HG02943 (cell line): Measurements from ENCODE around the gene JMJD4.
A peak's percentile ranks its signal among the peaks of the same experiment; 100 is the strongest.

ENCODE experiments used
- ATAC-seq: cut with Tn5 transposase; IDR thresholded peaks from one replicate; pipeline ENCODE4 v1.9.1; 2021; ENCODE audit warnings: mild to moderate bottlenecking, low read depth, moderate library complexity; ENCODE audit not compliant: unreplicated experiment

The JMJD4 gene

DNA sequence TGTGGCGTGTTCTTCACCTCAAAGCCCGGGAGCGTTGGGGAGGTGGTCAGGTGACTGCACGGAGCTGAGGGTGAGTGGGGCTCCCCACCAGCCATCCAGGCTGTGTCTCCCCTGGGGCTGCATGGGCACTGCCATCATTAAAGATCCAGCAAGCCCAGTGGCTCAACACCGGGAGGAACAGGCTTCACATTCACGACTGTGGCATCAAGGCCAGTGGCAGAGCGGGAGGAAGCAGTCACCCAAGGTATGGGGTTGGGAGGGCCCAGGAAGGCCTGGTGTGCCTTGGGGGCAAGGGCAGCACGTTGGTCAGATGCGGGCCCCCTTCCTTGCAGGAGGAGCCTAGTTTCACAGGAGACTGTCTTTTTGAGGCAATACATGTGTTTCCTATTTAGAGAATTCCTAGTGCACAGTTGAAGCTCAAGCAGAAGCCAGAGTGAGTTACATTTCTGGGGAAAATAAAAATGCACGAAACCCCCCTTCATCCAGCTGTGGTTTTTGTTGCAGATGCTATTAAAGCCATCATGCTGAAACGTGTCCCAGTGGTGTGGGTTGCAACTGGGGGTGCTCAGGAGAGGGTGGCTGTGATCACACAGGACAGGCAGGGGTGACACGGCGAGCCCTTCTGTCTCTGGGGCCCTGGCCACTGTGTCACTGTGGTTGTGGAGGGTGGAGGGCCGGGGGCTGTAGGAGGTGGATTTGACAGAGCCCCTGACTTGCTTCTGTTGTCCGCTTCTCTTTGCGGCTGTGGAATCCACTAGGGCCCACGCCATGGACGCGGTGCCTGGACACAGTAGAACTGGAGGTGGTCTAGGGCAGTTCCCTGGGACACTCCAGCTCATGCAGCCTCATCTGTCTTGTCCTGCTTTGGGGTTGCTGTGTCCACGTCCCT lies 34.2 kb upstream of the JMJD4 start:
- no peak for ATAC-seq

DNA sequence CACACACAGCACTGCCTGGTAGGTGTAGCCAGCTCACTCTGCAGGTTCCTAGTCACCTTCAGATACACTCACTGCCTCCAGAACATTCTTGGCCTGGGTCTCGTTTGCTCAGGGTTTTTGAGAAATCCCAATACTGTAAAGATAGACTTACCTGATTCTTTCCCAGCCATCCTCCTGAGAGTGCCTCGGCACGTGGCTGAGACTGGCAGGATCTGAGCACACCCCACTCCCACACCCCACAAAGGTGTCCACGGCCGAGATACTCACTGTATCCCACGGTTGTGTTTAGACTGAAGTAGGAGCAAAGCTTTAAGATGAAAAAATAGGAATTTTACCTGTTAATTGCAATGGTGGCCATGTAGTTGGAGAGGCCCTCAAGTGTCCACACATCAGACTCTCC lies 33.5 kb upstream of the JMJD4 start:
- ATAC-seq, result no peak

DNA sequence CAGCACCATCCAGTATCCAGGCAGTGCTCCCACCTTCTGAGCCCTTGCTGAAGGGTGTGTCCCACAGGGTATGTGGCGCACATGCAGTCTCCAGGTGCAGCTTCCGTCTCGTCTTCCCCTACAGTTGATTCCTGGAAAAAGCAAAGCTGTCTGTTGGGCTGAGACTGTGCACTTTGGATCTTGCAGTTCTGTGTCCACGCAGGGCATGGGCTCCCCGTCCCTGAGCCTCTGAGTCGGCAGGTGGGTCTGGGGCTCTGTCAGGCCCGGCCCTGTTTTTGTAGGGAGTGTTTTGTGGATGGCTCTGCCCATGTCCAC lies 33.0 kb upstream of the JMJD4 start:
- ATAC-seq, result no peak

DNA sequence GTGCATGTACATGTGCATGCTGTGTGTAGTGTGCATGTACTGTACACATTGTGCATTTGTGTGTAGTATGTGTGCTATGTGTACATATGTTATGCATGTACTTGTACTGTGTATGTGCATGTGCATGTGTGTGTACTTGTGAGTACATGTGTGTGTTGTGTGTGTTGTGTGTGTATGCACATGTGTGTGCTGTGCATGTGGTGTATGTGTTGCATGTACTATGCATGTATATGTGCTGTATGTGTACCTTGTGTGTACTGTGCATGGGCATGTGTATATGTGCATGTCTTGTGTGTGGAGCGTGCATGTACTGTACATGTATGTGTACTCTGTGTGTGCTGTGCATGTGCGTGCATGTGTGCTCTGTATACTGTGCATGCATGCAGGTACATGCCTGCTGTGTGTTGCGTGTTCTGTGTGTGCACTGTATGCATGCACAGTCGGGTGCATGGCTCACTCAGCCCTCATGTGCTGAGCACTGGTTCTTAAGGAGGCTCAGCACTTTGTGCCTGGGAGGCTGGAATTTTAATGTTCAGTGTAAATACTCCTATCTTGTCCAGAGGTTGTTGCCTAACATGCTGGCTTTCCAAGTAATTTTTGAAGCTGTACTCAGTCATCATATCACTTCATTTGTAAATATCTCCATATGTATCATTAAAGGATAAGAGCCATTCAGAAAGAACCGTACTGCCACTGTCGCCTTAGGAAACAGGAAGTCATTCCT lies 32.5 kb upstream of the JMJD4 start:
- ATAC-seq, result no peak

DNA sequence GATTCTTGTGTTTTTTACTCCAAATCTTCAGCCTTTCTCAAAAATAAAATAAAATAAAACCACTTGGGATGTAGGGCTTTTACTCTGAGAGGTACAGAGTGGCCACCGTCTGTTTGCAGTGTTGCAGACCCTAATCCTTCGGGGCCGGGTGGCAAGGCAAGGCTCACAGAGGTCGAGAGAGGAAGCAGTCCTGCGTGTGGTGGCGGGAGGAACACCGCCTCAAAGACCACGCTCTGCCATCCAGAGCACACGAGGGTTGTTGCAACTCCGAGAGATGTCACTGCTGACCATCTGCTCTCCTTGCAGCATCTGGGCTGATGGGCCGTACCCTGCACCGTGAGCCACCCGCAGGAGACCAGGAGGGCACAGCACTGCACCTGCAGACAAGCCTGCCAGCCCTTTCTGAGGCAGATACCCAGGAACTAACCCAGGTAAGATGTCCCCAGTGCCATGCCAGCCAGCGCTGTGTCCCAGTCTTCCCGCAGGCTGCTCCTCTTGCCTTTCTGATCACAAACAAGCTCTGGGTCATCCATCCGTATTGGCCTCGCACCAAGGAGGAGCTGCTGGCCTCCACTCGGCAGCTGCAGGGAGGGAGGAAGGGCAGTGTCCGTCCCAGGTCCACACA lies 31.7 kb upstream of the JMJD4 start:
- no peak for ATAC-seq

DNA sequence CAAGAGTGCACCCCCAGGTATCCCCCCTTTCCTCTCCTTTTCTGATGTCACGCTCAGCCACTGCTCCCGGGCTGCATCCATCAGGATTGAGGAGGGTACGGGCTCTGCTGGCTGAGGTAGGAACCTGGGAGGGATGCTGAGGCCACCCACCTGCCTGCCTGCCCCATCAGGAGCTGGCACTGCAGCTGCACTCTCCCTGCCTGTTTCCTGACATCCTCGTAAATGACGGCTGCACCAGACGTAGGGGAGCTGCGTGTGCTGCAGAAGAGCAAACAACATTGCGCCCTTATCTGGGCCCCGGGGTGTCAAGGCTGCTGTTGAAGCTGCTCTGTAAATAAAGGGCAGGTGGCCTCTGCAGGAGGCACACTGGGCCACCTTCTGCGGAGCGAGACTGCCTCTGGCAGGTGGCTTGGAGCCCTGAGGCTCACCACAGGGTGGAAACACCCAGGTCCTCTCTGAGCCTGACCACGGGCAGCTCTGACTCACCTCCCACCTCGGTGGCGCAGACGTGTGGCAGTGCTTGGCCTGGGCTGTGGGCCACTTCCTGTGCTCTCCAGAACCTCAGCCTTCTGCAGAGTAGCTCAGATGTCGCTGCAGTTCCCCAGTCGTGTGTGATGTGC lies 31.0 kb upstream of the JMJD4 start:
- ATAC-seq, result no peak

DNA sequence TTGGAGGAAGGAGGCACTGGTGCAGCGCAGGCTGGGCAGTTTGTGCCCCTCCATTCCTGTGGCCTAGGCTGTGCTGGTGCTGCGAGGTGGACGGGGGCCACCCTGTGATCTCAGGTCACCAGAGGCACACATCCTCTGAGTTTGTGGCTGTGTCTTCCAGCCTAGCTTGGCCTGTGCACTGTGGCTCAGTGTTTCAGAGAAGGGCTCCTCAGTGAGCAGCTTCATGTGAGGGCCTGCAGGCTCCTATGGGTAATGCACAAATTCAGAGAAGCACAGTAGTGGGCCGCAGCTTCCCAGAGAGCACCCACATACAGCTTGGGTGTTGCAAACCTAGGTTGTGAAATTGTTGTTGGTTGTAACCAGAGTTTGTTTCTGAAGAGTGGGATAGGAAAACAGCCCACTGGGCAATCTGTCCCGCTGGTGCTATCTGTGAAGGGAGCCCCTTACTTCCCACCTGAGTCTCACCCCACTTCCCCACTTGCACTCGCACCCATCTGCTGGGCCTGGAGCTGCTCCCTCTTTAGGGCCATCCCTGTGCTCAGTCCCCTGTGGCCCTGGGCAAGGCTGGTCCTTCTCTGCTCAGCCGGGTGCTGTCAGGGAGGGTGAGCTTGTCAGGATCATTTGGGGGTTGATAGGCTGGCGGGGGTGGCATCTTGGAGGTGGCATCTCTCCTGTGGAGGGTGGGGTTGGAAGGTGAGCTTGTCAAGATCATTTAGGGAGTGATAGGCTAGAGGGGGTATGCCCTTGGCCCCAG lies 30.3 kb upstream of the JMJD4 start:
- ATAC-seq, result no peak

DNA sequence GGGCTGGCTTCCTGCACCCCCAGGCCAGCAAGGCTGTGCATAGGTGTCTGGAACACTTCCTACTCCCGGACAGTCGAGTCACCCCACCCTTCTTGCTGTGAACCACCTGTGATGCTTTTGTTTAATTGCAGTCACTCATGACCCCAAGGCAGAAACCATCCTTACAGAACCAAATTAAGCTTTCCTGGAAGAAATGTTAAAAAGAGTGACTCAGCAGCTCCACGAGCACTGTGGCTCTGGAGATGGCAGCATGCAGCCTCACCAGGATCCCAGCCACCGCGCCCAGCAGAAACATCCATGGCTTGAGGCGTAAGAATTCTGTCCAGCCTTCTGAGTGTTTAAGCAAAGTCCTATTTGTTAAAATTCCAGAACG lies 28.9 kb upstream of the JMJD4 start:
- no peak for ATAC-seq

DNA sequence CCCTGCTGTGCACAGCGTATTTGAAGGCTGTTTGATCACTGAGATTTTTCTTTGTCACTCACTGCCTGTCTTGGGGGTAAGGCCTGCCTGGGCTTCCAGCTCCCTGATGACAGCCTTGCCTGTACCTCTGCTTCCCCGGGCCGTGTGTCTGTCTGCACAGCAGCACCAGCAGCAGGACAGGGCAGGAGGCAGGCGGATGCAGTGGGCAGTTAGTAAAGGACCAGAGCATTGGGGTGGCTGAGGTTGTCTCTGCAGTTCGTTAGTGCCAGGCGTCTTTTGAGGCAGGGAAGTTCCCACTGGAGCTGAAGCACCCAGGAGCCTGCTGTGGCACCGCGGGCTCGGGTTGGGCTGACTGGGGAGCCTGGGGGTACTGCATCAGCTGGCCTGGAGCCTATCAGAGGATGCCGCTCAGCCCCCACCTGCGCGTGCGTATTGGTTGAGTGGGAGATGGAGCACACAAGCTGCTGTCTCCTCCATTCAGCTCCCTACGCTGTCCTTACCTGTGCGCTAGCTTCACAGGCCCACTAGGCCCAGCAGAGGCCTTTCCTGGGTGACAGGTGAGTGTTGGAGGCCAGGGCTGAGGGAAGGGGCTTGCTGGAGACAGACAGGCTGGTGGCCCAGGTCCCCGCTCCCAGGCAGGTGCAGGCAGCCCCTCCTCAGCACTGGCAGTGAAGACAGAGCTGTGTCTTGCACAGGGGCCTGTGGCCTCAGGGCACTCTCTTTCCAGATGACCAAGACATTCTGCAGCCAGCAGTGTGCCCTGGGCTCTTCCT lies 28.3 kb upstream of the JMJD4 start:
- ATAC-seq, result no peak

DNA sequence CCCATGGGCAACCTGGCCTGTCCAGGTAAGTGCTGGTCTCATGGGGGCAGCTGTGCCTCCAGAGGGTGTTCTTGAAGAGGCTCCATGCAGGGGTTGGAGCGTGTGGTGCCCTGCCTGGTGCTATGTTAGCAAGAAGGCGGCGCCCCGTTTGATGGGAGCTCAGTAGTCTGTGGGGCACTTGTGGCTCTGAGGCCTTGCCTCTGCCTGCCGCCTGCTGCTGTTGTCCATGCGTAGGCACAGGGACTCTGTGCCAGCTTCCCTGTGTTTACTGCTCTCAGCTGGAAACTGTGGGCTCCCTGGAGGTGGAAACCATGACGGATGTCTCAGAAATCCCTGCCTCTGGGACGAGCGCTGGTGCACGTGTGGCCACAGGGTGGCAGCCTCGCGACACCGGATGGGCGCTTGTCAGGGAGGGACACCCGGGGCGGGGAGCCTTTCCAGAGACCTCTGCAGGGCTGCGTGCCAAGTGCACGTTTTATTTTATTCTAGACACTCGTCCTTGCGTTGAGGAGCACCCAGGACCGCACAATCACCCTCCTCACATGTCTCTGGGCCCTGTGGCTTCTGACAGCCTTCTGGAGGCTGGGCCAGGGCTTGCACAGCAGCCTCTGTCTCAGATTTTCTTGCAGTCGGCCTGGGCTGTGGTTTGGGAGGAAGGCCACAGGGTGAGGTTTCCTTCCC lies 27.3 kb upstream of the JMJD4 start:
- ATAC-seq, result peak; percentile 73

DNA sequence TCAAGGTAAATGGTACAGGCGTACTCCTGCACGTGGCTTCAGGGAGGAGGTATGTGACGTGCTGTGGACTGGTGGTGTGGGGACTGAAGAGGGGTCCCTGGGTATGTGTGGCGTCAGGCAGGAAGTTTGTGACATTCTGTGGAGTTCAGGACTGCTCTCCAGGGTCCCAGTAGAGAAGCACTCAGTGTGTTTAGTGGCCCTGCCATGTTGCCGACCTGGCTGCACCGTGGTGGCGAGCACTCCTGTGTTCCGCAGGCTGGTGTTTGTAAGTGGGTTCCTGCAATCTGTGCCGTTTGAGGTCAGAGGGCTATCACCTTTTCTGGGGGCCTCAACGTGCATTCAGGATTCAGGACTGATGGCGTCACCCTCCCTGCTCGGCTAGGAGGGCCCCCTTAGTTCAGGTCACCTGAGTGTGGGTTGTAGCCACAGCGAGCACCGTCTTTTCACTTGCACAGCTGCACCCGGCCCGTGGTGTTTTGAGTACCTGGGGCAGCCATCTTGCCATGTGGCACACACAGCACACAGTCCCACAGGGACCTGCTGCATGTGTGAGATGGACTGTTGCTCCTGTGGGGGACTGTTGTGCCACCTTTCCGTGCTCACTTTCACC lies 26.6 kb upstream of the JMJD4 start:
- ATAC-seq, result no peak

DNA sequence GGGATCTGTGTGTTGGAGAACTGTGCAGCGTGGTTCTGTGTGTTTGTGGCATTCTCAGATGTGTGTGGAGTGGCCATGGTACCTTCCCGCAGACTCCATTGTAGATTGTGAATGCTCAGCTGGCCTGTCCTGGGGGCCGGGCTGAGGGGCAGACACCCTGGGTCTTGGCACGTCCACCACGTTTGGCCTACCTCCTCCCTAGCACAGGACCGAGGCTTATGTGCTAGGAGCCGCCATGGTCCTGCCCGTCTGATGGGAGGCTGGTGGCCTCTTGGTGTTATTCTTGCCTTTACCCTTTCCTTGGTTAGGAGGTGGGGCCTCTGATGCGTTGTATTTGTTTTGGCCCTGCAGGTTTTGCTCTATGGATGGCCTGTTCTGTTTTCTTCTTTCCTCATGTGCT lies 25.3 kb upstream of the JMJD4 start:
- no peak for ATAC-seq

DNA sequence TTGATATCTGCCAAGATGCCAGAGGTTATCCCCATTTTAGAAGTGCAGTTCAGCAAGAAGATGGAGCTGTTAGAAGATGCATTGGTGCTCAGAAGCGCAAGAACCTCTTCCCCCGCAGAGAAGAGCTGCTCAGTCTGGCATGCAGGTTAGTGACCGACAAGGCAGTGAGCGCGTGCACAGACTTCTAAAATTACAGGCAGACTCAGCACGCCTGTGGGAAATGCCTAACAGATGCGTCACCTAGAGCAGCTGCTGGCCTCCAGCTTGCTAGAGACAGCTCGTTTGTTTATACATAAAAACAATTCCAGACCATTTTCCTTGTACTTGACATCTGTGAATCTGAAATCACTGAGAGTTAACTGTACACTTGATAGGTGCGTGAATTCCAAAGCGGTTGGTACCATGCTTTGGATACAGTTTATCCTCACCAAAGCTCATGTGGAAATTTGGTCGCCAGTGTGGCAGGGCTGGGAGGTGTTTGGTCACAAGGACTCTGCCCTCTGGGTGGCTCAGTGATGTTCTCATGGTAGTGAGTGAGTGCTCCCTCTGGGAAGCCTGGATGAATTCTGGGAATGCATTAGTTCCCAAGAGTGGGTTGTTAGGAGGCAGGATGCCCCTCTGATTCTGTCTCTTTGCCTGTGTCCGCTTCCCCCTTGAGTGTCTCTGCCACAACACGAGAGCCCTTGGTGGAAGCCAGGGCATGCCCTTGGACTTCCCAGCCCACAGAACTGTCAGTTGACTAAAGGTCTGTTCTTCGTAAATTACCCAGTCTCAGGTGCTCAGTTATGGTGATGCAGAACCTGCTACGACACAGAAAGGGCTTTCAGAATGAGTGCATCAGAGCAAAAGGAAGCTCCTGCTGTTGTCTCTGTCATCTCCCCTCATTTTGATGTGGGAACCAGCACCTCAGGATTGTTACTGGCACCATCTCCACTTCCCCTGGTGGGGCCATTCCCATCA lies 24.5 kb upstream of the JMJD4 start:
- no peak for ATAC-seq

DNA sequence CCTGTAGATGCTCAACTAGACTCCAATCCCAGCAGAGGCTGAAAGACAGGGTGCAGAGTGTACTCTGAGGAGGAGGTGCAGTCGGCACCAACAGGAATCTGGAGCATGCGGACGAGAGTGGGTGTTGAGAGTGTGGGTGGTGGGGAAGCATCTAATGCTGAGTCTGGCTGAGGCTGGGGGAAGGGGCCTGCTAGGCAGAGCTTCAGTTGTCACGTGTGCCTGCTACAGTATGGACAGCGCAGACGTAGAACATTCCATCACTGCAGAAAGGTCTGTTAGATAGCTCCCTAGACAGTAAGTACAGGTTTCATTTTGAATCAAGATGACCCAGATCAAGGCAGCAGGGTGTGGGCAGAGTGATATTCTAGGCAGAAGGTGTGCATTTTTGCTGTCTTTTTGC lies 23.3 kb upstream of the JMJD4 start:
- ATAC-seq, result no peak

DNA sequence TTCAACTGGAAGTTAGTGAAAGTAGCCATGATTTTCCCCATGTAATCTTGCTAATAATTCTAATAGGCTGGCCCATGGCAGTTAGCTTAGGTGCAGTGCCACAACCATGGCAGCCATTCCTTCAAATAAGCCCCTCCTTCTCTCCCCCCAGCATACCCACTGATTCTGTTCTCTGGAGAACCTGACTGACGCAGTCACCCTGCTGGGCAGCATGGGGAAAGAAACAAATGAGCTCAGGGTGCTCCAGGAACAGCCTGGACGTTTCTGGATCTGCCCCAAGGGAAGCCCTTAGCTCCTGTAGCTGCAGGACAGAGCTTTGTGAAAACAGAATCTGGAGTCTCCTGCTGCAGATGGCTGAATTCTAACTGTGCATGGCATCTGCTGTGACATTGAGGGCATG lies 22.7 kb upstream of the JMJD4 start:
- ATAC-seq, result no peak

DNA sequence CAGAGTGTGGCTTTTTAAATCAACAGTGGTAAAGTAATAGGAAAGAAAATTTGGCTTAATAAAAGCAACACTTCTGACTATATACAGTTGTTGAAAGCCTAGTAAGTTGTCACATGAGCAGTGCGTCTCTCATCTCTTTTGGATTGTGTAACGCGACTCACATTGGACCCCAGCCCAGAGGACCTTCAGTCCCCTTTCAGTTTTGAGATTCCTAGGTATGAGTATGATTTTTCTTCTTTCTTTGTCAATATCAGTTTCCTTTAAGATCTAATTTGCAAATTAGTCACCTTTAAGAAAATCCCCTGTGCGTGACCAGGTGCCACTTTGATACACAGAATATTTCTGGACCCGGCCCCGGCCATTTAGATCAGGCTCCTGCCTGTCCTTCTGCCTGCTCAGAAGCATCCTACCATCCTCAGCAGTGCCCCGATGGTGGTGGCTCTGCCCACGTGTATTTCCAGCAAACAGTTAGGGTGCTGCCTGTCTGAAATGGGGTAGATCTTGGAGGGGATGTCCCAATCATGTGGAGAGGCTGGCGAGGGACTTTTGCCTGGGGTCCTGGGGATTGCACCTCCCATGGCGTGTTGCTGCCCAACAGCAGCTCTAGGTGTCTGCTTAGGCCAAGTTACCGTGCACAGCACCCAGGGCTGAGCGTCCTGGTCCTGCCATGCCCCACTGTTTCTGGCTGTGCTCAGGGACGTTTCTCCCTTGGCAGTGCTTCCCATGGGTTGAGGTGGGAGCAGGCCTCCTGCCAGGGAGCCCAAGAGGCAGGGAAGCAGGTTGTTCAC lies 21.3 kb upstream of the JMJD4 start:
- no peak for ATAC-seq

DNA sequence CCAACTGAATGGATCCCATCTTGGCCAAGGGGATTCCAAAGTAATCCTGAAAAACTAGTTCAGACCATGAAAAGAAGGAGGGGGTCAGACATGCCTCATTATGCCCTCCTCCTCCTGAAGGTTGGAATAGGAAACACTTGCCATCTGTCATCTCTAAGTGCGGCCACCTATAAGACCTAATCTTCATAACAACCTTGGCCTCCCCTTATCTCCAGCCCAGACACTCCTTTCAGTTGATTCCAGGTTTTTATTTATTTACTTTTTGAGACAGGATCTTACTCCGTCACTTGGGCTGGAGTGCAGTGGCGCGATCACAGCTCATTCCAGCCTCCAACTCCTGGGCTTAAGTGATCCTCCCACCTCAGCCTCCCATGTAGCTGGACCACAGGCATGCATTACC lies 19.9 kb upstream of the JMJD4 start:
- no peak for ATAC-seq
